ENCODE data around the gene UNC13B. TPM values are rescaled to one million over a fixed set of nuclear protein-coding genes. Genes with fewer than 3 reads are reported as not detected.

Gene UNC13B
- total RNA-seq, 6 experiments from 2014 or later, result 18.2 to 21.4 (median 19.7) TPM

- Mint-ChIP-seq H3K27me3 (ENCODE audit: insufficient read depth) (no peaks in the 10 kb centered on the region), H3K36me3 (ENCODE audit: low read depth) (no peaks in the 10 kb centered on the region; the same call in 1 of the 2 replicates), H3K9me3 (no peaks in the 10 kb centered on the region), H3K27ac (no peak overlapping the region), H3K4me3 (no peak overlapping the region), H3K4me1 (ENCODE audit: low read depth) (peaks cover 46% of the 10 kb centered on the region)
- TF ChIP-seq, protein P1, sequence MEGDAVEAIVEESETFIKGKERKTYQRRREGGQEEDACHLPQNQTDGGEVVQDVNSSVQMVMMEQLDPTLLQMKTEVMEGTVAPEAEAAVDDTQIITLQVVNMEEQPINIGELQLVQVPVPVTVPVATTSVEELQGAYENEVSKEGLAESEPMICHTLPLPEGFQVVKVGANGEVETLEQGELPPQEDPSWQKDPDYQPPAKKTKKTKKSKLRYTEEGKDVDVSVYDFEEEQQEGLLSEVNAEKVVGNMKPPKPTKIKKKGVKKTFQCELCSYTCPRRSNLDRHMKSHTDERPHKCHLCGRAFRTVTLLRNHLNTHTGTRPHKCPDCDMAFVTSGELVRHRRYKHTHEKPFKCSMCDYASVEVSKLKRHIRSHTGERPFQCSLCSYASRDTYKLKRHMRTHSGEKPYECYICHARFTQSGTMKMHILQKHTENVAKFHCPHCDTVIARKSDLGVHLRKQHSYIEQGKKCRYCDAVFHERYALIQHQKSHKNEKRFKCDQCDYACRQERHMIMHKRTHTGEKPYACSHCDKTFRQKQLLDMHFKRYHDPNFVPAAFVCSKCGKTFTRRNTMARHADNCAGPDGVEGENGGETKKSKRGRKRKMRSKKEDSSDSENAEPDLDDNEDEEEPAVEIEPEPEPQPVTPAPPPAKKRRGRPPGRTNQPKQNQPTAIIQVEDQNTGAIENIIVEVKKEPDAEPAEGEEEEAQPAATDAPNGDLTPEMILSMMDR (IDR thresholded peaks at IDR 0.05), result no peak; the same call in 1 of the 2 replicates
- no peak for DNase-seq
These were observed 113.2 kb downstream of the UNC13B start for GRCh38 chr9:35274993-35275392.

DNA sequence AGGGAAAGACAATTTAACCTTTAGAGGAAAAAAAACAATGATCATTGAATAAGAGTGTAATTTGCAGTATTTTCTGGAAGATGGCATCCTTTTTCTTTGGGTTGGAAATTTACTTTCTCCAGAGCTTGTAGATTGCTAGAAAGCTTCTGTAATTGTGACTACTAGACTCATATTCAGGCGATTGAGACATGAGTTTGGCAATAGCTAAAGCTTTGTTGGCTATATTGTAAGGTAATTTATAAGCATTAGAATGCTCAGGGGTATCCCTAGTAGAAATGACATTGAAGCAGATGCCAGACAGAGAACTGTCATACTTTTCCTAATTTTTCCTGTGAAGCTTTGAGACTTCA, 115.3 kb downstream of the UNC13B start:
- Mint-ChIP-seq H3K4me3 (peak overlapping the region; percentile 30; the same call in 1 of the 2 replicates), H3K27me3 (ENCODE audit: insufficient read depth) (peaks cover under 1% of the 10 kb centered on the region; the same call in 1 of the 2 replicates), H3K9me3 (no peaks in the 10 kb centered on the region), H3K4me1 (ENCODE audit: low read depth) (peaks cover 59% of the 10 kb centered on the region), H3K36me3 (ENCODE audit: low read depth) (no peaks in the 10 kb centered on the region), H3K27ac (peak overlapping the region; percentile 2; the same call in 1 of the 2 replicates)
- no peak for DNase-seq
- TF ChIP-seq, protein P1 (IDR thresholded peaks at IDR 0.05), result no peak

- H3K27ac Mint-ChIP-seq, result peak overlapping the region; percentile 66
- DNase-seq, result peak; percentile 44
- TF ChIP-seq, protein P1 (IDR thresholded peaks at IDR 0.05), result no peak
- peaks cover 1% of the 10 kb centered on the region; the same call in 1 of the 2 replicates for H3K27me3 Mint-ChIP-seq (ENCODE audit: insufficient read depth)
- peak overlapping the region; percentile 38; the same call in 1 of the 2 replicates for H3K4me3 Mint-ChIP-seq
- peaks cover 57% of the 10 kb centered on the region for H3K4me1 Mint-ChIP-seq (ENCODE audit: low read depth)
- H3K9me3 Mint-ChIP-seq, result no peaks in the 10 kb centered on the region
- H3K36me3 Mint-ChIP-seq (ENCODE audit: low read depth), result 0 out of 2 replicates have a peak, but pooled peaks cover 3% of the 10 kb centered on the region
These were observed 116.0 kb downstream of the UNC13B start for GRCh38 chr9:35277628-35278359.

GRCh38 chr9:35279946-35280345, 118.1 kb downstream of the UNC13B start:
- peaks cover 48% of the 10 kb centered on the region for H3K4me1 Mint-ChIP-seq (ENCODE audit: low read depth)
- TF ChIP-seq, protein P1 (IDR thresholded peaks at IDR 0.05), result no peak
- H3K4me3 Mint-ChIP-seq, result no peak overlapping the region
- H3K27ac Mint-ChIP-seq, result no peak overlapping the region
- H3K36me3 Mint-ChIP-seq (ENCODE audit: low read depth), result 0 out of 2 replicates have a peak, but pooled peaks cover 4% of the 10 kb centered on the region
- DNase-seq, result no peak
- H3K9me3 Mint-ChIP-seq, result no peaks in the 10 kb centered on the region
- peaks cover 1% of the 10 kb centered on the region; the same call in 1 of the 2 replicates for H3K27me3 Mint-ChIP-seq (ENCODE audit: insufficient read depth)

DNA sequence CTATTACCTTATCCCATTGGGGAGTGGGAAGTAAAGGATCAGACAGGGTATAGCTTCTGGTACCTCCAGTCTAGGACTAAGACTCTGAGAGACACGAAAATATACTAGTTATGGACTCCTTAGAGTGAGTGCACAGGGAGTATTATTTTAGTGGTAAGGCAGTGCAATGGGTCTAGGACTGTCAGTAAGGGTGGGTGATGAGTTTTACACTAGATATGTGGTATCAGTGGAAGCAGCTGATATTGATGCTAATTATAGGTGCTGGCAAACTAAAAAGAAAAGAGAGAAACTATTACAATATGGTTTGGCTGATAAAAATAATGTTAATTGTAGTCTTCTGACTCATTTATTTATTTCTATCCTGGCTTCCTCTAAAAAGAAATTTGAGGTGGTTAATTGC, 118.6 kb downstream of the UNC13B start:
- Mint-ChIP-seq H3K36me3 (ENCODE audit: low read depth) (0 out of 2 replicates have a peak, but pooled peaks cover 4% of the 10 kb centered on the region), H3K27ac (no peak overlapping the region), H3K4me1 (ENCODE audit: low read depth) (peaks cover 48% of the 10 kb centered on the region), H3K27me3 (ENCODE audit: insufficient read depth) (peaks cover 1% of the 10 kb centered on the region; the same call in 1 of the 2 replicates), H3K4me3 (no peak overlapping the region), H3K9me3 (no peaks in the 10 kb centered on the region)
- TF ChIP-seq, protein P1 (IDR thresholded peaks at IDR 0.05), result no peak
- DNase-seq, result no peak
